ENCODE results near the gene TXNDC11. TPM values are rescaled to one million over a fixed set of nuclear protein-coding genes. Genes with fewer than 3 reads are reported as not detected.

The TXNDC11 gene
- total RNA-seq, 1 donor from 2014 or later = 26.7 TPM

GRCh38 chr16:11634312-11634711 is 108.3 kb downstream of the TXNDC11 start:
- H3K27me3 Mint-ChIP-seq = no peaks in the 10 kb centered on the region
- DNase-seq (ENCODE audit: extremely low spot score, unreplicated experiment) = no peak
- H3K36me3 Mint-ChIP-seq = no peaks in the 10 kb centered on the region
- no peak overlapping the region for H3K4me3 Mint-ChIP-seq
- no peaks in the 10 kb centered on the region for H3K9me3 Mint-ChIP-seq
- no peak for TF ChIP-seq CTCF (conservative IDR thresholded peaks at IDR 0.05)
- H3K4me1 Mint-ChIP-seq (ENCODE audit: unreplicated experiment) = peaks cover 9% of the 10 kb centered on the region
- no peak overlapping the region for H3K27ac Mint-ChIP-seq

- Mint-ChIP-seq H3K27ac (no peak overlapping the region), H3K4me3 (no peak overlapping the region), H3K36me3 (no peaks in the 10 kb centered on the region), H3K27me3 (no peaks in the 10 kb centered on the region), H3K4me1 (ENCODE audit: unreplicated experiment) (peaks cover 15% of the 10 kb centered on the region), H3K9me3 (no peaks in the 10 kb centered on the region)
- TF ChIP-seq CTCF (conservative IDR thresholded peaks at IDR 0.05) = no peak
- DNase-seq (ENCODE audit: extremely low spot score, unreplicated experiment) = no peak
These were observed 109.5 kb downstream of the TXNDC11 start for GRCh38 chr16:11633113-11633512.

- H3K9me3 Mint-ChIP-seq = no peaks in the 10 kb centered on the region
- H3K36me3 Mint-ChIP-seq = no peaks in the 10 kb centered on the region
- TF ChIP-seq CTCF (conservative IDR thresholded peaks at IDR 0.05) = no peak
- H3K4me3 Mint-ChIP-seq = no peak overlapping the region
- H3K27ac Mint-ChIP-seq = no peak overlapping the region
- no peak for DNase-seq (ENCODE audit: extremely low spot score, unreplicated experiment)
- H3K4me1 Mint-ChIP-seq (ENCODE audit: unreplicated experiment) = peaks cover 18% of the 10 kb centered on the region
- no peaks in the 10 kb centered on the region for H3K27me3 Mint-ChIP-seq
These were observed 110.2 kb downstream of the TXNDC11 start for GRCh38 chr16:11632455-11632939.

GRCh38 chr16:11631214-11631613 is 111.4 kb downstream of the TXNDC11 start:
- no peak for DNase-seq (ENCODE audit: extremely low spot score, unreplicated experiment)
- no peak for TF ChIP-seq CTCF (conservative IDR thresholded peaks at IDR 0.05)
- Mint-ChIP-seq H3K4me3 (no peak overlapping the region), H3K27ac (no peak overlapping the region), H3K27me3 (no peaks in the 10 kb centered on the region), H3K36me3 (no peaks in the 10 kb centered on the region), H3K4me1 (ENCODE audit: unreplicated experiment) (peaks cover 18% of the 10 kb centered on the region), H3K9me3 (no peaks in the 10 kb centered on the region)

- Mint-ChIP-seq H3K27ac (no peak overlapping the region), H3K4me3 (no peak overlapping the region), H3K27me3 (no peaks in the 10 kb centered on the region), H3K9me3 (no peaks in the 10 kb centered on the region), H3K4me1 (ENCODE audit: unreplicated experiment) (peaks cover 15% of the 10 kb centered on the region), H3K36me3 (no peaks in the 10 kb centered on the region)
- no peak for TF ChIP-seq CTCF (conservative IDR thresholded peaks at IDR 0.05)
- no peak for DNase-seq (ENCODE audit: extremely low spot score, unreplicated experiment)
These were observed 111.9 kb downstream of the TXNDC11 start for GRCh38 chr16:11630768-11631056.

Data from type B pancreatic cell (in vitro differentiated cells).